Measurements from ENCODE around the gene GRAMD1B. TPM values are rescaled to one million over a fixed set of nuclear protein-coding genes. Genes with fewer than 3 reads are reported as not detected.

The GRAMD1B gene
- total and polyA plus RNA-seq, 8 donors = 1.1 to 4.8 (median 2.2) TPM

GRCh38 chr11:123409456-123410217 is 20.4 kb upstream of the GRAMD1B start:
- H3K4me1 ChIP-seq = no peaks in the 10 kb centered on the region
- no peak overlapping the region for H3K27ac ChIP-seq
- no peak for DNase-seq
- H3K9me3 ChIP-seq = no peaks in the 10 kb centered on the region
- H3K27me3 ChIP-seq = peaks cover 0 to 12% (median 0%) of the 10 kb centered on the region in 4 donors
- intact Hi-C loops (cut with DNase I) = loop anchor here in 2 of 3 donors (5.0 kb wide), 1 partner anchor 68 kb away; no protein-coding TSS in a partner anchor
- FAIRE-seq = no peak
- no peaks in the 10 kb centered on the region for H3K36me3 ChIP-seq
- no peak for ATAC-seq
- WGBS, 2 donors = 71 to 72% methylated on average over 10 of the region's 10 CpGs
- no peak overlapping the region for H3K4me3 ChIP-seq
- no peak for TF ChIP-seq CTCF (IDR thresholded peaks at IDR 0.05)

DNA sequence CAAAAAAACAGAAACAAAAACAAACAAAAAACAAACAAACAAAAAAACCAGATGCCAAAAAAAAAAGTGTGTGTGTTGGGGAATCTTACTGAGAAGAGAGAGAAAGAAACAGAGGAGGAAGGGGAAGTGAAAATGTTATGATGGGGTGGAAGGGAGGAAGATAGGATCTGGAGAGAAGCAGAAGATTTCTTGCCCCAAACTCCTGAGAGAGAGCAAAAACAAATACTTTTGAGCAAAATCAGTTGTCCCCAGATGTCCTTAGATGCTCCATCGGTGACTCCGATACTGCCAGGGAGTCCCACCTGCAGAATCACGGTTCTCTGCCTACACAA is 19.9 kb upstream of the GRAMD1B start:
- intact Hi-C loops (cut with DNase I) = no loop called here
- Histone ChIP-seq H3K4me3 (no peak overlapping the region), H3K36me3 (no peaks in the 10 kb centered on the region), H3K27me3 (peaks cover 0 to 12% (median 0%) of the 10 kb centered on the region in 4 donors), H3K9me3 (no peaks in the 10 kb centered on the region), H3K4me1 (no peaks in the 10 kb centered on the region), H3K27ac (no peak overlapping the region)
- 77 to 89% methylated on average over 3 of the region's 3 CpGs for WGBS, 2 donors
- no peak for TF ChIP-seq CTCF (IDR thresholded peaks at IDR 0.05)
- ATAC-seq (no peak), DNase-seq (no peak), FAIRE-seq (no peak)

DNA sequence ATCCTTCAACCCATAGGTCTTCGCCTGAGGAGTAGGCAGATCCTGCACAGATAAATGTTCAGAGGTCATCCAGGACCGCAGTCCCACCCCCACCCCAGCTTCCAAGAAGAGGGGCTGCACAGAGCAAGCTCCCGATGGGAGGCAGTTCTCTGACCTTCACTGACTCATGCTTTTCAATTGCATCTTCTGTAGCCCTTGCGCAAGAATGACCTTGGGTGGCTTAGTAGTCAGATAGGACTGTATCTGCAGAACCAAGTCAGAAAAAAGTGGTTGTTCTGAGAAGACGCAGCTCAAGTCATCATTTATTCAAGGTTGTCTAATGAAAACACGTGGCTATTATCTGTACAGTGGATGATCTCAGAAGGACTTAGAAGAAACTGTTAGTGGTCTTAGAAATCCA is 16.4 kb upstream of the GRAMD1B start:
- FAIRE-seq (no peak), DNase-seq (no peak), ATAC-seq (no peak)
- TF ChIP-seq CTCF (IDR thresholded peaks at IDR 0.05) = no peak
- intact Hi-C loops (cut with DNase I) = no loop called here
- Histone ChIP-seq H3K4me3 (no peak overlapping the region), H3K36me3 (no peaks in the 10 kb centered on the region), H3K27ac (no peak overlapping the region), H3K9me3 (no peaks in the 10 kb centered on the region), H3K4me1 (no peaks in the 10 kb centered on the region), H3K27me3 (peaks cover 0 to 12% (median 0%) of the 10 kb centered on the region in 4 donors)
- 40 to 50% methylated on average over 6 of the region's 6 CpGs for WGBS, 2 donors

DNA sequence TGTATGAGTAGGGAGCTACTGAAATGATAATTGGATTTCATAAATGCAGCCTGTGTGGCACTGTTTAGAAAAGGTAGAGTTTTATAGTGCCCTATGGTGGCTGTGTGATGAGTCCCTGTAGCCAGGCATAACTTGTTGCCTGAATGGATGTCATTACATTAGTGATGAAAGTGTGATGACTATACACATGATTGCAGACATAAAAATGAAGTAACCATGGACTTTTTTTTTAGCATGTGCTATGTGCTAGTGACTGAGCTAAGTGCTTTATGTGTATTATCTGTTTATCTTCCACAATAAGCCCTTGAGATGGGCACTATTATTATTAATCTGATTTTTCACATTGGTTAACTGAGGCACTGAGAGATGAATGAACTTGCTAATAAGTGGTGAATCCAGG is 13.5 kb upstream of the GRAMD1B start:
- H3K9me3 ChIP-seq = no peaks in the 10 kb centered on the region
- DNase-seq (no peak), FAIRE-seq (no peak), ATAC-seq (no peak)
- no peak overlapping the region for H3K27ac ChIP-seq
- no peaks in the 10 kb centered on the region for H3K36me3 ChIP-seq
- no peak for TF ChIP-seq CTCF (IDR thresholded peaks at IDR 0.05)
- intact Hi-C loops (cut with DNase I) = no loop called here
- peaks cover 0 to 10% (median 0%) of the 10 kb centered on the region in 4 donors for H3K27me3 ChIP-seq
- no peak overlapping the region for H3K4me3 ChIP-seq
- no peaks in the 10 kb centered on the region for H3K4me1 ChIP-seq

- no peak for FAIRE-seq
- no peak overlapping the region for H3K4me3 ChIP-seq
- 58 to 69% methylated on average over 4 of the region's 4 CpGs for WGBS, 2 donors
- TF ChIP-seq CTCF (IDR thresholded peaks at IDR 0.05) = no peak
- DNase-seq = no peak
- intact Hi-C loops (cut with DNase I) = no loop called here
- H3K27me3 ChIP-seq = peaks cover 0 to 6% (median 0%) of the 10 kb centered on the region in 4 donors
- no peaks in the 10 kb centered on the region for H3K9me3 ChIP-seq
- no peak overlapping the region for H3K27ac ChIP-seq
- H3K36me3 ChIP-seq = no peaks in the 10 kb centered on the region
- no peak for ATAC-seq
- no peaks in the 10 kb centered on the region for H3K4me1 ChIP-seq
Measured at GRCh38 chr11:123418351-123419114, 11.5 kb upstream of the GRAMD1B start.
